K562 (cell line): ENCODE results near the gene NSRP1. TPM values are rescaled to one million over a fixed set of nuclear protein-coding genes. Genes with fewer than 3 reads are reported as not detected.

Experiments
- ATAC-seq: fragments of 200-7000 bp; cut with Tn5 transposase; 3 replicates; pipeline ENCODE4 v1.9.1; 2020; ENCODE audit warnings: moderate library complexity
- BruUV-seq: library from RNA; stranded (reverse); fragments of 400-500 nt; replicated peaks from 2 replicates; lab custom pipeline; 2021; lab: Mats Ljungman, UMichigan
- CTCF ChIA-PET: fragments of 300-600 bp; formaldehyde crosslinking; extraction: SDS; loops from one replicate; lab custom pipeline; 2021; ENCODE audit warnings: low intra/inter-chr PET ratio; lab: Yijun Ruan, JAX
- POLR2A ChIA-PET: fragments of 300-600, 350-650 bp; sonication (Branson Sonifier 250); formaldehyde crosslinking; extraction: SDS; loops from one replicate; lab custom pipeline; 2021; ENCODE audit warnings: antibody characterized with exemption, inconsistent platforms; lab: Yijun Ruan, JAX
- DNase-seq, 4 experiments: peaks; one replicate each; pipeline versions ENCODE4 v3.0.0 to v3.0.0-alpha.2; 2011 to 2018; ENCODE audit warnings: low spot score in 3 of 4, mixed read lengths in 3 of 4; ENCODE audit errors: extremely low read depth in 1 of 4
- FAIRE-seq: peaks from 2 replicates; lab custom pipeline; 2011; peaks lifted over from hg19 to GRCh38; lab: Jason Lieb, UNC
- H2AFZ ChIP-seq: 2 replicates; pipeline ENCODE4 v1.6.0; 2011; ENCODE audit warnings: low read depth, low read length, control low read depth, inconsistent platforms
- H3K27ac ChIP-seq: fragments of 200-600 bp; 3 replicates; pipeline ENCODE4 v1.8.0; 2011; ENCODE audit warnings: low read depth, mild to moderate bottlenecking, control low read depth, inconsistent platforms, low read length, moderate library complexity, mixed read lengths; ENCODE audit errors: extremely low read depth
- H3K27me3 ChIP-seq, 2 experiments: fragments of 300-600 bp in 1 of 2; 2 replicates in 1 of 2; 3 replicates in 1 of 2; pipeline versions ENCODE4 v1.6.0 to v1.8.0; 2011; ENCODE audit warnings: inconsistent platforms in 2 of 2, low read length in 2 of 2, mild to moderate bottlenecking in 1 of 2, mixed read lengths in 1 of 2, moderate library complexity in 1 of 2; ENCODE audit not compliant: control insufficient read depth in 2 of 2, insufficient read depth in 2 of 2
- H3K36me3 ChIP-seq: fragments of 300-600 bp; 3 replicates; pipeline ENCODE4 v1.8.0; 2011; ENCODE audit warnings: mild to moderate bottlenecking, low read length, inconsistent platforms; ENCODE audit not compliant: control insufficient read depth, insufficient read depth
- H3K4me1 ChIP-seq, 2 experiments: fragments of 200-600 bp in 1 of 2; replicated peaks in 1 of 2; 2 replicates in 1 of 2; 3 replicates in 1 of 2; pipeline versions ENCODE4 v1.5.1 to v1.8.0; 2011; ENCODE audit warnings: inconsistent platforms in 2 of 2, low read length in 2 of 2, mild to moderate bottlenecking in 1 of 2, mixed read lengths in 1 of 2, moderate library complexity in 1 of 2; ENCODE audit not compliant: control insufficient read depth in 2 of 2, insufficient read depth in 2 of 2
- H3K4me2 ChIP-seq: 2 replicates; pipeline ENCODE4 v1.6.1; 2011; ENCODE audit warnings: low read length, control low read depth, inconsistent platforms, mixed read lengths; ENCODE audit not compliant: insufficient read depth
- H3K4me3 ChIP-seq: fragments of 200-600 bp; sonication (generic), shearing (Covaris generic); 2 replicates; pipeline ENCODE4 v1.5.1; 2016; ENCODE audit warnings: control low read depth, inconsistent platforms
- H3K79me2 ChIP-seq: fragments of 200-600 bp; 3 replicates; pipeline ENCODE4 v1.8.0; 2011; ENCODE audit warnings: low read length, inconsistent platforms; ENCODE audit not compliant: control insufficient read depth, insufficient read depth
- H3K9ac ChIP-seq, 2 experiments: 2 replicates each; pipeline versions ENCODE4 v1.6.0 to v1.6.1; 2011; ENCODE audit warnings: low read depth in 2 of 2, low read length in 2 of 2, control low read depth in 1 of 2, inconsistent platforms in 1 of 2, mild to moderate bottlenecking in 1 of 2, mixed read lengths in 1 of 2; ENCODE audit not compliant: insufficient read depth in 1 of 2
- H3K9me1 ChIP-seq: one replicate; pipeline ENCODE4 v1.6.0; 2011; ENCODE audit warnings: inconsistent platforms, mild to moderate bottlenecking, low read length, moderate library complexity; ENCODE audit not compliant: control insufficient read depth, insufficient read depth
- H3K9me3 ChIP-seq: replicated peaks from 2 replicates; pipeline ENCODE4 v1.5.1; 2011; ENCODE audit warnings: low read depth, low read length, inconsistent platforms; ENCODE audit not compliant: control insufficient read depth, insufficient read depth
- H4K20me1 ChIP-seq: replicated peaks from 2 replicates; pipeline ENCODE4 v1.6.1; 2011; ENCODE audit warnings: low read length, inconsistent platforms, mixed read lengths; ENCODE audit not compliant: control insufficient read depth, insufficient read depth
- ELK1 ChIP-seq: sonication (generic); formaldehyde crosslinking; IDR thresholded peaks from 2 replicates; pipeline ENCODE4 v1.8.1; 2022; ENCODE audit warnings: missing genetic modification reagents
- TCF3 ChIP-seq: sonication (generic); formaldehyde crosslinking; IDR thresholded peaks from 2 replicates; pipeline ENCODE4 v1.4.0; 2020; ENCODE audit warnings: mild to moderate bottlenecking, missing genetic modification reagents
- TFAP4 ChIP-seq: sonication (generic); formaldehyde crosslinking; IDR thresholded peaks from 2 replicates; pipeline ENCODE4 v1.8.0; 2022; ENCODE audit warnings: missing genetic modification reagents, mild to moderate bottlenecking, moderate library complexity, borderline replicate concordance
- ZNF121 ChIP-seq: sonication (generic); formaldehyde crosslinking; conservative IDR thresholded peaks from 2 replicates; pipeline ENCODE4 v1.8.0; 2022; ENCODE audit warnings: missing genetic modification reagents
- WGBS: fragments of 100-300 bp; shearing (Covaris generic); methylation state at CpG from one replicate; pipeline ENCODE4 v1.1.6; 2016; ENCODE audit warnings: low coverage, mixed read lengths; ENCODE audit not compliant: insufficient coverage; ENCODE audit errors: missing lambda C conversion rate; 5-methylcytosine and 5-hydroxymethylcytosine counted together
- in situ Hi-C: fragments of 300-500 bp; cut with MboI; formaldehyde crosslinking; loops from 4 replicates; pipeline ENCODE4 v1.15.0; 2018; ENCODE audit warnings: inconsistent platforms, mixed read lengths
- intact Hi-C: fragments of 100-400 bp; cut with micrococcal nuclease; formaldehyde crosslinking; loops from 2 replicates; pipeline ENCODE4 v1.14.2; 2022
- polyA plus RNA-seq, 8 experiments: library from polyadenylated mRNA; depleted of rRNA in 4 of 8; stranded (reverse) in 5 of 8; unstranded in 3 of 8; fragments of >200 nt; fragmentation: Nextera tagmentation in 2 of 8; fragmentation: Illumina TruSeq in 1 of 8; extraction: Ambion mirVana in 2 of 8; extraction: Trizol in 1 of 8; gene quantifications; 2 replicates each; pipeline versions ENCODE4 v1.2.1 to v1.2.3, GENCODE V29; 2011 to 2014; ENCODE audit warnings: inconsistent platforms in 1 of 8, missing spikeins in 1 of 8
- total RNA-seq, 7 experiments: library from RNA; depleted of rRNA in 6 of 7; stranded (reverse); fragments of >200 nt in 6 of 7; fragmentation: Illumina TruSeq in 2 of 7; extraction: Trizol in 2 of 7; gene quantifications; 2 replicates each; pipeline versions ENCODE4 v1.2.1 to v1.2.3, GENCODE V29; 2011 to 2021; ENCODE audit warnings: low replicate concordance in 1 of 7

Gene NSRP1
- total and polyA plus RNA-seq, 9 of the 15 experiments (the other 6 are each of a cell fraction or from before 2014, with no cell fraction given): 18.4 to 68.6 (median 32.7) TPM

GRCh38 chr17:30155389-30155788 lies 38.8 kb downstream of the NSRP1 start:
- no peak for TF ChIP-seq TCF3 (CRISPR knock-in tag)
- no peak for TF ChIP-seq TFAP4 (CRISPR knock-in tag)
- no peak for TF ChIP-seq ELK1 (CRISPR knock-in tag)
- peak; percentile 36 for TF ChIP-seq ZNF121 (CRISPR knock-in tag)
- H3K9me1 ChIP-seq: no peaks in the 10 kb centered on the region
- no peak overlapping the region for H3K4me2 ChIP-seq
- H3K4me1 ChIP-seq: no peaks in the 10 kb centered on the region
- 97% methylated on average over 2 of the region's 2 CpGs for WGBS
- ChIA-PET POLR2A (interaction anchor here (0.6 kb wide), 1 partner anchor 211 kb away, joined by 3 read pairs; no protein-coding TSS in a partner anchor), CTCF (no interaction called here)
- ATAC-seq (no peak), FAIRE-seq (no peak), DNase-seq (no peak)
- in situ Hi-C loops: no loop called here
- H3K79me2 ChIP-seq: peaks cover 66% of the 10 kb centered on the region
- no peak overlapping the region for H3K4me3 ChIP-seq
- no peak overlapping the region for H3K9ac ChIP-seq
- H2AFZ ChIP-seq: no peak overlapping the region
- H3K9me3 ChIP-seq: no peaks in the 10 kb centered on the region
- intact Hi-C loops: no loop called here
- H3K27me3 ChIP-seq: no peaks in the 10 kb centered on the region
- H3K27ac ChIP-seq: no peak overlapping the region
- no peaks in the 10 kb centered on the region for H4K20me1 ChIP-seq
- no TSS peak for BruUV-seq
- peaks cover 45% of the 10 kb centered on the region; the same call in 2 of the 3 replicates for H3K36me3 ChIP-seq
